WTC11 (cell line): ENCODE data around the gene UNCX. TPM values are rescaled to one million over a fixed set of nuclear protein-coding genes. Genes with fewer than 3 reads are reported as not detected.

Source experiments
- ATAC-seq: fragments of 200-7000 bp; cut with Tn5 transposase; 2 replicates; pipeline ENCODE4 v1.10.0; 2021; ENCODE audit warnings: mild to moderate bottlenecking, moderate library complexity
- CTCF ChIA-PET: fragments of 300-600 bp; sonication (Branson Sonifier 250); formaldehyde crosslinking; loops from one replicate; lab custom pipeline; 2021; ENCODE audit warnings: antibody characterized with exemption; lab: Charles Lee
- POLR2A ChIA-PET: fragments of 350-600 bp; sonication (Branson Sonifier 250); formaldehyde crosslinking; loops from one replicate; lab custom pipeline; 2021; ENCODE audit warnings: antibody characterized with exemption; lab: Charles Lee
- DNase-seq: peaks from one replicate; pipeline ENCODE4 v3.0.0; 2021; ENCODE audit warnings: low spot score
- H3K27ac Mint-ChIP-seq: 2 replicates; pipeline ENCODE4 v1.8.0; 2021; ENCODE audit warnings: mixed read lengths
- H3K27me3 Mint-ChIP-seq: 2 replicates; pipeline ENCODE4 v1.8.0; 2021; ENCODE audit warnings: low read depth, mild to moderate bottlenecking, moderate library complexity, mixed read lengths
- H3K36me3 Mint-ChIP-seq: 2 replicates; pipeline ENCODE4 v1.8.0; 2021; ENCODE audit warnings: mixed read lengths
- H3K4me1 Mint-ChIP-seq: 2 replicates; pipeline ENCODE4 v1.8.0; 2022; ENCODE audit warnings: mixed read lengths
- H3K4me3 Mint-ChIP-seq: 2 replicates; pipeline ENCODE4 v1.8.0; 2021; ENCODE audit warnings: mild to moderate bottlenecking, moderate library complexity, mixed read lengths
- H3K9me3 Mint-ChIP-seq: 2 replicates; pipeline ENCODE4 v1.8.0; 2021; ENCODE audit warnings: mixed read lengths
- CREB1 ChIP-seq: sonication (generic); formaldehyde crosslinking; IDR thresholded peaks from 2 replicates; pipeline ENCODE4 v1.8.0; 2023; ENCODE audit warnings: mild to moderate bottlenecking, missing genetic modification reagents
- FOXK1 ChIP-seq: sonication (generic); formaldehyde crosslinking; IDR thresholded peaks from 2 replicates; pipeline ENCODE4 v1.8.0; 2022; ENCODE audit warnings: mild to moderate bottlenecking, moderate library complexity, missing genetic modification reagents
- NFYB ChIP-seq: sonication (generic); formaldehyde crosslinking; conservative IDR thresholded peaks from 2 replicates; pipeline ENCODE4 v1.8.0; 2022; ENCODE audit warnings: low read depth, missing genetic modification reagents
- NR1H2 ChIP-seq: sonication (generic); formaldehyde crosslinking; IDR thresholded peaks from 2 replicates; pipeline ENCODE4 v1.9.0; 2021; ENCODE audit warnings: mild to moderate bottlenecking, moderate library complexity, missing genetic modification reagents
- SMAD3 ChIP-seq: sonication (generic); formaldehyde crosslinking; IDR thresholded peaks from 2 replicates; pipeline ENCODE4 v1.8.0; 2022; ENCODE audit warnings: missing genetic modification reagents, mild to moderate bottlenecking, borderline replicate concordance
- SMAD4 ChIP-seq: sonication (generic); formaldehyde crosslinking; IDR thresholded peaks from 2 replicates; pipeline ENCODE4 v1.8.0; 2022; ENCODE audit warnings: mild to moderate bottlenecking, missing genetic modification reagents
- TP53 ChIP-seq: sonication (generic); formaldehyde crosslinking; IDR thresholded peaks from 2 replicates; pipeline ENCODE4 v1.8.1; 2023; ENCODE audit warnings: mild to moderate bottlenecking, missing genetic modification reagents
- ZNF317 ChIP-seq: sonication (generic); formaldehyde crosslinking; IDR thresholded peaks from 2 replicates; pipeline ENCODE4 v1.8.1; 2023; ENCODE audit warnings: low read depth, mild to moderate bottlenecking, moderate library complexity, missing genetic modification reagents, borderline replicate concordance
- ZNF396 ChIP-seq: fragments of 250-450 bp; sonication (Bioruptor Pico); IDR thresholded peaks from 2 replicates; pipeline ENCODE4 v1.8.0; 2021; ENCODE audit warnings: mild to moderate bottlenecking, moderate library complexity, borderline replicate concordance
- ZNF416 ChIP-seq: fragments of 250-450 bp; sonication (Bioruptor Pico); IDR thresholded peaks from 2 replicates; pipeline ENCODE4 v1.9.0; 2021; ENCODE audit warnings: mild to moderate bottlenecking, inconsistent platforms
- total RNA-seq: library from RNA; stranded (reverse); gene quantifications from 3 replicates; pipeline ENCODE4 v1.2.3, GENCODE V29; 2021
- TF ChIP-seq, protein P1 (sequence below): fragments of 250-450 bp; sonication (Bioruptor Pico); IDR thresholded peaks from 2 replicates; pipeline ENCODE4 v1.8.0; 2021; ENCODE audit warnings: mild to moderate bottlenecking
- TF ChIP-seq, protein P2 (sequence below): fragments of 250-450 bp; sonication (Bioruptor Pico); IDR thresholded peaks from 2 replicates; pipeline ENCODE4 v2.1.2; 2022; ENCODE audit warnings: mild to moderate bottlenecking, moderate library complexity
- TF ChIP-seq, protein P3 (sequence below): sonication (generic); formaldehyde crosslinking; conservative IDR thresholded peaks from 2 replicates; pipeline ENCODE4 v1.8.1; 2022; ENCODE audit warnings: mild to moderate bottlenecking, missing genetic modification reagents
- TF ChIP-seq, protein P4 (sequence below): sonication (generic); formaldehyde crosslinking; IDR thresholded peaks from 2 replicates; pipeline ENCODE4 v1.8.1; 2023; ENCODE audit warnings: mild to moderate bottlenecking, missing genetic modification reagents, moderate library complexity
- TF ChIP-seq, protein P5 (sequence below): fragments of 200-600 bp; IDR thresholded peaks from 2 replicates; pipeline ENCODE4 v1.8.0; 2022; ENCODE audit warnings: antibody characterized with exemption

UNCX gene
- total RNA-seq, 1 experiment from 2014 or later: not detected

DNA sequence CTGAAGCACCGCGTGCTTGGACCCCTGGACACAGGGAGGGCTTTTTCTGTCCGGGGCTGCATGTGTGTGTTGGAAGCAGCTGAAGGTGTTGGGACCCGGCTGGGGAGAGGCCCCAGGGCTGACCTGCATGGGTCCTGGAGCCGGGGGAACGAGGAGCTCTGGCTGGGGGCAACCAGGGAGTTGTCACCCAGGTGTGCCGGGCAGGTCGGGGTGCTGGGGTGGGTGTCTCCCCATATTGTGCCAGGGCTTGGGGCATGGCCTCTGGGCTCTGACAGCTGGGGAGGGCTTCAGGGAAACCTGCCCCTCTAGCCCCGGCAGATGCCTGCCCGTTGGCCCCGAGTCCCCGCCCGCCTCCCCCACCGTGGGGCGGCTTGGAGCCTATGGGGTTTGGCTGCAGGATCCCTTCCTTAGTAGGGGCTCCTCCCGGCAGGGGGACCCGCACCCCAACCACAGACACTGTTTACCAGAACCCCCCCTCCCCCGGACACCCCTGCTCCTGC is 42.3 kb downstream of the UNCX start (continued):
- TF ChIP-seq, protein P1, sequence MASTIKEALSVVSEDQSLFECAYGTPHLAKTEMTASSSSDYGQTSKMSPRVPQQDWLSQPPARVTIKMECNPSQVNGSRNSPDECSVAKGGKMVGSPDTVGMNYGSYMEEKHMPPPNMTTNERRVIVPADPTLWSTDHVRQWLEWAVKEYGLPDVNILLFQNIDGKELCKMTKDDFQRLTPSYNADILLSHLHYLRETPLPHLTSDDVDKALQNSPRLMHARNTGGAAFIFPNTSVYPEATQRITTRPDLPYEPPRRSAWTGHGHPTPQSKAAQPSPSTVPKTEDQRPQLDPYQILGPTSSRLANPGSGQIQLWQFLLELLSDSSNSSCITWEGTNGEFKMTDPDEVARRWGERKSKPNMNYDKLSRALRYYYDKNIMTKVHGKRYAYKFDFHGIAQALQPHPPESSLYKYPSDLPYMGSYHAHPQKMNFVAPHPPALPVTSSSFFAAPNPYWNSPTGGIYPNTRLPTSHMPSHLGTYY: no peak
- TF ChIP-seq, protein P2, sequence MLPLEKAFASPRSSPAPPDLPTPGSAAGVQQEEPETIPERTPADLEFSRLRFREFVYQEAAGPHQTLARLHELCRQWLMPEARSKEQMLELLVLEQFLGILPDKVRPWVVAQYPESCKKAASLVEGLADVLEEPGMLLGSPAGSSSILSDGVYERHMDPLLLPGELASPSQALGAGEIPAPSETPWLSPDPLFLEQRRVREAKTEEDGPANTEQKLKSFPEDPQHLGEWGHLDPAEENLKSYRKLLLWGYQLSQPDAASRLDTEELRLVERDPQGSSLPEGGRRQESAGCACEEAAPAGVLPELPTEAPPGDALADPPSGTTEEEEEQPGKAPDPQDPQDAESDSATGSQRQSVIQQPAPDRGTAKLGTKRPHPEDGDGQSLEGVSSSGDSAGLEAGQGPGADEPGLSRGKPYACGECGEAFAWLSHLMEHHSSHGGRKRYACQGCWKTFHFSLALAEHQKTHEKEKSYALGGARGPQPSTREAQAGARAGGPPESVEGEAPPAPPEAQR (CRISPR knock-in tag): no peak
- TF ChIP-seq, protein P3, sequence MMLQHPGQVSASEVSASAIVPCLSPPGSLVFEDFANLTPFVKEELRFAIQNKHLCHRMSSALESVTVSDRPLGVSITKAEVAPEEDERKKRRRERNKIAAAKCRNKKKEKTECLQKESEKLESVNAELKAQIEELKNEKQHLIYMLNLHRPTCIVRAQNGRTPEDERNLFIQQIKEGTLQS (CRISPR knock-in tag): no peak
- TF ChIP-seq, all 79 proteins: peak for 0

DNA sequence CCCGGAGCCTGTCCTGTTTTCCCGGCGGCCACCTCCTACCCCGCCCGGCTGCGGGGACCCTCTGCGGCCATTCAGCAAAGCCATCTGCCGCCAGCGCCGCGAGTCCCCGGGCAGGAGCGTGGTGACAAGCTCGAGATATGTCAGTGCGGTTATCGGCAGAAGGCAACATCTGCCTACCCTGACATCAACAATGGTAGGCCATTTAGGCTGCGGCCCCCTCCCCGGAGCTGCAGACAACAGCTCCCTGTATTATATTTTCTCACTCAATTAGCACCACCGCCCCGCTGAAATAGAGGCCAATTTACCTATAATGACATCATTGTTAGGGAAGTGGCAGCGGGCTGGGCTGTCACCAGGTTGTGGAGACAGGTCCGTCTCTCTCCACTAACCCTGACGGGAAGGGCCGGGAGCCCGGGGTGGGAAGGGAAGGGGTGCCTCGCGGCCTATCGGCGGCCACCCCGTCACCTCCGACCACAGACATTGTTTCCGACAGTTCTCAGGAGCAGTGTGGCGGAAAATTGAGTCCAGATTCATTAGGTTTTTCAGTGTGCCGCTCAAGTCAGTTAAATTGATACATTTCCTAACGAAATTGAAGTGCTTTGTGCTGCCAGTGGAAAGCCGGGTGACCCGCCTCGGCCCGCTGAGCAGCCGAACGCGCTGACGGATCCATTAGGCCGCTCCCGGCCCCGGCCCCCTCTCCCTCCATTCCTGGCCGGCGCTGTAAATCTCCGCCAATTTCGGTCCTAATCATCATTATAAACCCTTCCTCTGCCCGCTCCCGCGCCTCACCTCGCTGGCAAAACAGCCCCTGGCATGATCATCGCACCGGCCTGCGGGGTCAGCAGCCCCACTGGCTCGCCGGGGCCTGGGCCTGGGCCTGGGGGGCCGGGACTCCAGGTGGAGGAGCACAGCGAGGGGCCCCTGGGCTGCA is 43.0 kb downstream of the UNCX start:
- no peaks in the 10 kb centered on the region for H3K4me1 Mint-ChIP-seq

DNA sequence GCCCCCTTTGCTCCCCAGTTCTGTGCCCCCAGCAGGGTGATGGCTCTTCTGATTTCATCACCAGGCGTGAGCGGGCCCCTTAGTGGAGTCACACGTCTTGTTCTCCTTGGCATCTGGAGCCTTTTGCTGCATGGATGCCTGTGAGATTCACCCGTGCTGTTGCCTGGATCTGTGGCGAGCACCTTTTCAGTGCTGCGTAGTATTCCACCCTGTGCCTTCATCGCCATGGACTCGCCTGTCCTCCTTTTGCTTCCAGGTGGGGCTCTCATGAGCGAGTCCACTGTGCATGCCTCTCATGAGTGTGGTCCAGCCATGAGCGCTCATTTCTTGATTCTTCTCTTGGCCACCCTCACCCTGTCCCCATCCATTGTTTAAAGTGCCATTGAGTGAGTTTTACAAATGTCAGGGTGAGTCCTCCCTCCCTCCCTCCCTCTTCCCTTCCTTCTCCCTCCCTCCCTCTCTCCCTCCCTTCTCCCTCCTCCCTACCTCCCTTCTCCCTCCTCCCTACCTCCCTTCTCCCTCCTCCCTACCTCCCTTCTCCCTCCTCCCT is 44.0 kb downstream of the UNCX start:
- POLR2A ChIA-PET: no interaction called here
- CTCF ChIA-PET: no interaction called here
- H3K4me1 Mint-ChIP-seq: no peaks in the 10 kb centered on the region
- H3K27ac Mint-ChIP-seq: no peak overlapping the region
- peaks cover 4% of the 10 kb centered on the region; the same call in 1 of the 2 replicates for H3K36me3 Mint-ChIP-seq
- DNase-seq: no peak
- no peak for TF ChIP-seq ZNF317 (CRISPR knock-in tag)
- no peak for TF ChIP-seq SMAD3 (CRISPR knock-in tag)
- no peak for TF ChIP-seq TP53 (CRISPR knock-in tag)
- TF ChIP-seq, protein P4, sequence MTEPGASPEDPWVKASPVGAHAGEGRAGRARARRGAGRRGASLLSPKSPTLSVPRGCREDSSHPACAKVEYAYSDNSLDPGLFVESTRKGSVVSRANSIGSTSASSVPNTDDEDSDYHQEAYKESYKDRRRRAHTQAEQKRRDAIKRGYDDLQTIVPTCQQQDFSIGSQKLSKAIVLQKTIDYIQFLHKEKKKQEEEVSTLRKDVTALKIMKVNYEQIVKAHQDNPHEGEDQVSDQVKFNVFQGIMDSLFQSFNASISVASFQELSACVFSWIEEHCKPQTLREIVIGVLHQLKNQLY (CRISPR knock-in tag): no peak
- no peak for TF ChIP-seq FOXK1 (CRISPR knock-in tag)
- no peak for TF ChIP-seq NFYB (CRISPR knock-in tag)
- no peak for TF ChIP-seq ZNF396 (CRISPR knock-in tag)
- no peak for TF ChIP-seq ZNF416 (CRISPR knock-in tag)
- no peak for TF ChIP-seq NR1H2 (CRISPR knock-in tag)
- TF ChIP-seq CREB1 (CRISPR knock-in tag): no peak
- no peak for TF ChIP-seq SMAD4 (CRISPR knock-in tag)
- H3K4me3 Mint-ChIP-seq: no peak overlapping the region
- H3K27me3 Mint-ChIP-seq: no peaks in the 10 kb centered on the region
- peaks cover 14% of the 10 kb centered on the region for H3K9me3 Mint-ChIP-seq
- ATAC-seq: no peak

More for the DNA sequence above, 43.0 kb downstream of the UNCX start:
- Mint-ChIP-seq H3K27ac (no peak overlapping the region), H3K36me3 (peaks cover 7% of the 10 kb centered on the region), H3K9me3 (peaks cover 14% of the 10 kb centered on the region)
- DNase-seq: no peak
- CTCF ChIA-PET: interaction anchor here (1.7 kb wide), 1 partner anchor 92 kb away, joined by 5 read pairs; no protein-coding TSS in a partner anchor
- TF ChIP-seq NFYB (CRISPR knock-in tag): no peak
- TF ChIP-seq, protein P5, sequence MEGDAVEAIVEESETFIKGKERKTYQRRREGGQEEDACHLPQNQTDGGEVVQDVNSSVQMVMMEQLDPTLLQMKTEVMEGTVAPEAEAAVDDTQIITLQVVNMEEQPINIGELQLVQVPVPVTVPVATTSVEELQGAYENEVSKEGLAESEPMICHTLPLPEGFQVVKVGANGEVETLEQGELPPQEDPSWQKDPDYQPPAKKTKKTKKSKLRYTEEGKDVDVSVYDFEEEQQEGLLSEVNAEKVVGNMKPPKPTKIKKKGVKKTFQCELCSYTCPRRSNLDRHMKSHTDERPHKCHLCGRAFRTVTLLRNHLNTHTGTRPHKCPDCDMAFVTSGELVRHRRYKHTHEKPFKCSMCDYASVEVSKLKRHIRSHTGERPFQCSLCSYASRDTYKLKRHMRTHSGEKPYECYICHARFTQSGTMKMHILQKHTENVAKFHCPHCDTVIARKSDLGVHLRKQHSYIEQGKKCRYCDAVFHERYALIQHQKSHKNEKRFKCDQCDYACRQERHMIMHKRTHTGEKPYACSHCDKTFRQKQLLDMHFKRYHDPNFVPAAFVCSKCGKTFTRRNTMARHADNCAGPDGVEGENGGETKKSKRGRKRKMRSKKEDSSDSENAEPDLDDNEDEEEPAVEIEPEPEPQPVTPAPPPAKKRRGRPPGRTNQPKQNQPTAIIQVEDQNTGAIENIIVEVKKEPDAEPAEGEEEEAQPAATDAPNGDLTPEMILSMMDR: no peak
- TF ChIP-seq, all 79 proteins: peak for 0
- Mint-ChIP-seq H3K4me3 (no peak overlapping the region), H3K27me3 (no peaks in the 10 kb centered on the region; the same call in 1 of the 2 replicates)
- no peak for ATAC-seq
- POLR2A ChIA-PET: no interaction called here
